Skeletal muscle satellite cell (primary cell): ENCODE results near the gene TMA7B.

Experiments used
- H3K27me3 ChIP-seq: 2 replicates; pipeline ENCODE4 v1.7.0; 2013; ENCODE audit warnings: low read length; ENCODE audit not compliant: control insufficient read depth, insufficient read depth
- H3K36me3 ChIP-seq: 2 replicates; pipeline ENCODE4 v1.7.0; 2013; ENCODE audit warnings: mild to moderate bottlenecking, control low read depth, low read length; ENCODE audit not compliant: insufficient read depth
- H3K4me1 ChIP-seq: 2 replicates; pipeline ENCODE4 v1.7.0; 2013; ENCODE audit warnings: low read length; ENCODE audit not compliant: control insufficient read depth, insufficient read depth
- H3K4me2 ChIP-seq: 2 replicates; pipeline ENCODE4 v1.7.0; 2013; ENCODE audit warnings: mild to moderate bottlenecking, low read length
- H3K4me3 ChIP-seq: 2 replicates; pipeline ENCODE4 v1.7.0; 2013; ENCODE audit warnings: low read length
- H3K9ac ChIP-seq: 2 replicates; pipeline ENCODE4 v1.7.0; 2013; ENCODE audit warnings: mild to moderate bottlenecking, low read depth, low read length, moderate library complexity
- H3K9me3 ChIP-seq: replicated peaks from 2 replicates; pipeline ENCODE4 v1.7.0; 2013; ENCODE audit warnings: mild to moderate bottlenecking, control low read depth, low read length

Gene TMA7B

GRCh38 chr22:39958949-39959639 lies 1.1 kb upstream of the TMA7B start:
- Histone ChIP-seq H3K4me1 (peaks cover 38% of the 10 kb centered on the region), H3K36me3 (no peaks in the 10 kb centered on the region), H3K4me3 (no peak overlapping the region), H3K27me3 (no peaks in the 10 kb centered on the region), H3K9me3 (no peaks in the 10 kb centered on the region), H3K9ac (no peak overlapping the region), H3K4me2 (no peak overlapping the region)

GRCh38 chr22:39960791-39961746 lies 872 bp downstream of the TMA7B start:
- Histone ChIP-seq H3K4me2 (peak overlapping the region; percentile 64), H3K9me3 (no peaks in the 10 kb centered on the region), H3K36me3 (no peaks in the 10 kb centered on the region), H3K27me3 (no peaks in the 10 kb centered on the region), H3K4me3 (no peak overlapping the region), H3K4me1 (peaks cover 33% of the 10 kb centered on the region), H3K9ac (peak overlapping the region; percentile 13)

- Histone ChIP-seq H3K4me3 (no peak overlapping the region), H3K9me3 (no peaks in the 10 kb centered on the region), H3K9ac (no peak overlapping the region), H3K4me1 (peaks cover 42% of the 10 kb centered on the region), H3K4me2 (peak overlapping the region; percentile 64), H3K36me3 (no peaks in the 10 kb centered on the region), H3K27me3 (no peaks in the 10 kb centered on the region)
Observed at GRCh38 chr22:39962071-39962470, 1.9 kb downstream of the TMA7B start.

GRCh38 chr22:39965748-39966147 lies 5.6 kb downstream of the TMA7B start:
- Histone ChIP-seq H3K36me3 (no peaks in the 10 kb centered on the region), H3K9me3 (no peaks in the 10 kb centered on the region), H3K4me1 (peaks cover 45% of the 10 kb centered on the region), H3K4me3 (no peak overlapping the region), H3K9ac (no peak overlapping the region), H3K4me2 (no peak overlapping the region), H3K27me3 (no peaks in the 10 kb centered on the region)

- no peaks in the 10 kb centered on the region for H3K36me3 ChIP-seq
- peak overlapping the region; percentile 51 for H3K4me2 ChIP-seq
- H3K9ac ChIP-seq: no peak overlapping the region
- H3K4me1 ChIP-seq: peaks cover 39% of the 10 kb centered on the region
- H3K4me3 ChIP-seq: no peak overlapping the region
- no peaks in the 10 kb centered on the region for H3K9me3 ChIP-seq
- H3K27me3 ChIP-seq: peaks cover 3% of the 10 kb centered on the region
Observed at GRCh38 chr22:39966470-39966869, 6.3 kb downstream of the TMA7B start.

- no peak overlapping the region for H3K9ac ChIP-seq
- H3K4me1 ChIP-seq: peaks cover 31% of the 10 kb centered on the region
- H3K4me2 ChIP-seq: peak overlapping the region; percentile 51
- no peaks in the 10 kb centered on the region for H3K9me3 ChIP-seq
- H3K36me3 ChIP-seq: no peaks in the 10 kb centered on the region
- no peak overlapping the region for H3K4me3 ChIP-seq
- peaks cover 11% of the 10 kb centered on the region for H3K27me3 ChIP-seq
Observed at GRCh38 chr22:39967103-39967829, 7.1 kb downstream of the TMA7B start.

GRCh38 chr22:39967996-39968972 lies 8.1 kb downstream of the TMA7B start:
- H3K4me3 ChIP-seq: no peak overlapping the region
- H3K27me3 ChIP-seq: peaks cover 21% of the 10 kb centered on the region
- H3K9me3 ChIP-seq: no peaks in the 10 kb centered on the region
- peaks cover 28% of the 10 kb centered on the region for H3K4me1 ChIP-seq
- H3K36me3 ChIP-seq: no peaks in the 10 kb centered on the region
- H3K9ac ChIP-seq: no peak overlapping the region
- H3K4me2 ChIP-seq: peak overlapping the region; percentile 15

- Histone ChIP-seq H3K9ac (no peak overlapping the region), H3K36me3 (no peaks in the 10 kb centered on the region), H3K4me3 (no peak overlapping the region), H3K4me2 (no peak overlapping the region), H3K4me1 (peaks cover 28% of the 10 kb centered on the region), H3K27me3 (peaks cover 38% of the 10 kb centered on the region), H3K9me3 (no peaks in the 10 kb centered on the region)
Observed at GRCh38 chr22:39970742-39971141, 10.5 kb downstream of the TMA7B start.

GRCh38 chr22:39972641-39973040 lies 12.4 kb downstream of the TMA7B start:
- H3K4me2 ChIP-seq: no peak overlapping the region

GRCh38 chr22:39973656-39974055 lies 13.5 kb downstream of the TMA7B start:
- Histone ChIP-seq H3K36me3 (no peaks in the 10 kb centered on the region), H3K27me3 (peaks cover 59% of the 10 kb centered on the region), H3K9me3 (no peaks in the 10 kb centered on the region), H3K4me3 (no peak overlapping the region), H3K4me2 (no peak overlapping the region), H3K9ac (no peak overlapping the region), H3K4me1 (peaks cover 5% of the 10 kb centered on the region)

More at GRCh38 chr22:39972641-39973040, 12.4 kb downstream of the TMA7B start:
- no peaks in the 10 kb centered on the region for H3K36me3 ChIP-seq
- peaks cover 14% of the 10 kb centered on the region for H3K4me1 ChIP-seq
- no peak overlapping the region for H3K4me3 ChIP-seq
- peaks cover 55% of the 10 kb centered on the region for H3K27me3 ChIP-seq
- H3K9me3 ChIP-seq: no peaks in the 10 kb centered on the region
- no peak overlapping the region for H3K9ac ChIP-seq
